K562 (cell line): ENCODE data around the gene VEZF1. TPM values are rescaled to one million over a fixed set of nuclear protein-coding genes. Genes with fewer than 3 reads are reported as not detected.

Experiments used
- ARID1B ChIP-seq: fragments of 450-650 bp; IDR thresholded peaks from 2 replicates; pipeline ENCODE4 v1.6.1; 2016; ENCODE audit warnings: antibody characterized with exemption, mild to moderate bottlenecking, inconsistent platforms
- ASH1L ChIP-seq: fragments of 450-650 bp; IDR thresholded peaks from 2 replicates; pipeline ENCODE4 v1.6.1; 2018; ENCODE audit warnings: borderline replicate concordance, mild to moderate bottlenecking, low read depth; ENCODE audit not compliant: partially characterized antibody
- C11orf30 ChIP-seq: fragments of 450-650 bp; IDR thresholded peaks from 2 replicates; pipeline ENCODE4 v1.6.1; 2016; ENCODE audit warnings: low read depth, mild to moderate bottlenecking
- CCAR2 ChIP-seq: fragments of 200-400 bp; formaldehyde crosslinking; IDR thresholded peaks from 2 replicates; pipeline ENCODE4 v1.6.1; 2017; ENCODE audit warnings: mild to moderate bottlenecking, low read depth, low read length
- CHAMP1 ChIP-seq: fragments of 450-650 bp; IDR thresholded peaks from 2 replicates; pipeline ENCODE4 v1.6.1; 2016; ENCODE audit warnings: mild to moderate bottlenecking
- DACH1 ChIP-seq: fragments of 450-650 bp; IDR thresholded peaks from 2 replicates; pipeline ENCODE4 v1.6.1; 2018; ENCODE audit not compliant: partially characterized antibody
- GTF2A2 ChIP-seq: IDR thresholded peaks from 2 replicates; pipeline ENCODE4 v1.6.1; 2016; ENCODE audit warnings: mild to moderate bottlenecking, missing genetic modification characterization, missing compliant biosample characterization
- HNRNPH1 ChIP-seq: fragments of 200-400 bp; formaldehyde crosslinking; optimal IDR thresholded peaks from 2 replicates; pipeline ENCODE3; 2017; ENCODE audit warnings: low read depth, mild to moderate bottlenecking, low read length, moderate library complexity
- IFI16 ChIP-seq: fragments of 250-450 bp; sonication (Bioruptor Pico); IDR thresholded peaks from 2 replicates; pipeline ENCODE4 v2.1.2; 2022; ENCODE audit warnings: mild to moderate bottlenecking, inconsistent platforms
- LCOR ChIP-seq: sonication (generic); formaldehyde crosslinking; IDR thresholded peaks from 2 replicates; pipeline ENCODE4 v1.8.0; 2022; ENCODE audit warnings: mild to moderate bottlenecking, missing genetic modification reagents
- MBD2 ChIP-seq: sonication (generic); IDR thresholded peaks from 2 replicates; pipeline ENCODE4 v1.6.1; 2016; ENCODE audit warnings: low read depth, borderline replicate concordance
- NFIX ChIP-seq: fragments of 250-450 bp; sonication (Bioruptor Pico); IDR thresholded peaks from 2 replicates; pipeline ENCODE4 v1.4.0; 2020; ENCODE audit warnings: low read depth, mild to moderate bottlenecking, moderate library complexity
- RFX1 ChIP-seq: fragments of 450-650 bp; IDR thresholded peaks from 2 replicates; pipeline ENCODE4 v1.6.1; 2016; ENCODE audit warnings: mild to moderate bottlenecking, moderate library complexity
- SRSF1 ChIP-seq: fragments of 200-400 bp; formaldehyde crosslinking; IDR thresholded peaks from 2 replicates; pipeline ENCODE4 v1.6.1; 2017; ENCODE audit warnings: mild to moderate bottlenecking, low read depth, low read length, moderate library complexity
- TAF1 ChIP-seq: IDR thresholded peaks from 2 replicates; pipeline ENCODE4 v1.6.1; 2011; ENCODE audit warnings: mild to moderate bottlenecking, low read length, moderate library complexity; ENCODE audit not compliant: insufficient read depth, control insufficient read depth, severe bottlenecking; ENCODE audit errors: extremely low read depth
- TAF15 ChIP-seq: fragments of 200-400 bp; formaldehyde crosslinking; IDR thresholded peaks from 2 replicates; pipeline ENCODE4 v1.6.1; 2017; ENCODE audit warnings: mild to moderate bottlenecking, low read depth, low read length, moderate library complexity
- ZBTB1 ChIP-seq: sonication (generic); formaldehyde crosslinking; IDR thresholded peaks from 2 replicates; pipeline ENCODE4 v1.8.1; 2023; ENCODE audit warnings: missing genetic modification reagents, low read depth, mild to moderate bottlenecking, borderline replicate concordance
- ZHX1 ChIP-seq: fragments of 150-350 bp; conservative IDR thresholded peaks from 2 replicates; pipeline ENCODE4 v1.6.1; 2014; ENCODE audit warnings: low read length
- ZNF347 ChIP-seq: fragments of 450-650 bp; formaldehyde crosslinking; IDR thresholded peaks from 2 replicates; pipeline ENCODE4 v1.4.0; 2020; ENCODE audit warnings: low read depth, mild to moderate bottlenecking, moderate library complexity
- ZNF384 ChIP-seq: IDR thresholded peaks from 2 replicates; pipeline ENCODE4 v1.6.1; 2012; ENCODE audit warnings: low read depth, low read length, improper control_type of control experiment
- ZNF41 ChIP-seq: fragments of 250-450 bp; sonication (Bioruptor Pico); conservative IDR thresholded peaks from 2 replicates; pipeline ENCODE4 v1.4.0; 2020; ENCODE audit warnings: mild to moderate bottlenecking
- ZNF586 ChIP-seq: fragments of 450-650 bp; formaldehyde crosslinking; conservative IDR thresholded peaks from 2 replicates; pipeline ENCODE4 v1.4.0; 2020; ENCODE audit warnings: mild to moderate bottlenecking, moderate library complexity
- polyA plus RNA-seq, 8 experiments: library from polyadenylated mRNA; depleted of rRNA in 4 of 8; stranded (reverse) in 5 of 8; unstranded in 3 of 8; fragments of >200 nt; fragmentation: Nextera tagmentation in 2 of 8; fragmentation: Illumina TruSeq in 1 of 8; extraction: Ambion mirVana in 2 of 8; extraction: Trizol in 1 of 8; gene quantifications; 2 replicates each; pipeline versions ENCODE4 v1.2.1 to v1.2.3, GENCODE V29; 2011 to 2014; ENCODE audit warnings: inconsistent platforms in 1 of 8, missing spikeins in 1 of 8
- total RNA-seq, 7 experiments: library from RNA; depleted of rRNA in 6 of 7; stranded (reverse); fragments of >200 nt in 6 of 7; fragmentation: Illumina TruSeq in 2 of 7; extraction: Trizol in 2 of 7; gene quantifications; 2 replicates each; pipeline versions ENCODE4 v1.2.1 to v1.2.3, GENCODE V29; 2011 to 2021; ENCODE audit warnings: low replicate concordance in 1 of 7
- TF ChIP-seq, protein P1 (sequence below), 2 experiments: fragments of 250-450 bp in 1 of 2; fragments of 450-650 bp in 1 of 2; sonication (Bioruptor Pico) in 1 of 2; IDR thresholded peaks; 2 replicates each; pipeline versions ENCODE4 v1.6.1 to v1.8.0; 2016 to 2021; ENCODE audit warnings: mild to moderate bottlenecking in 2 of 2, moderate library complexity in 2 of 2, missing compliant biosample characterization in 1 of 2, missing genetic modification characterization in 1 of 2
- TF ChIP-seq, protein P2 (sequence below): fragments of 250-450 bp; sonication (Bioruptor Pico); IDR thresholded peaks from 2 replicates; pipeline ENCODE4 v1.9.0; 2021; ENCODE audit warnings: mild to moderate bottlenecking

The VEZF1 gene
- total and polyA plus RNA-seq, 9 of the 15 experiments (the other 6 are each of a cell fraction or from before 2014, with no cell fraction given) = 9.5 to 33.4 (median 22.1) TPM

DNA sequence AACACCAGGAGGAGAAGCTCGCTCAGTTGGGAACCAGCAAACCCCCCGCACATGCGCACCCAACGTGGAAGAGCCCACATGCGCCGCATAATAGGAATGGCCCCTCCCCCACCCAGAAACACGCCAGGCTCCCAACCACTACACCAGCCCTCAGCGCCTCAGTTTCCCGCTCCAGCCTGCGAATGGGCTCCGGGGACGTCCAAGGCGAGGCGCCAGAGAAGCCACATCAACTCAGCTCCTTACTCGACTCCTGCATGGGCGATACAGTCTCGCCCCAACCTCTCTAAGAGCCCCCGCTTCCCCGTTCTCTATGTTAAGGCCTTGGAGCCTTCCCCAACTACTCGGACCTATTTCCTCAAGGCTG, 18.5 kb upstream of the VEZF1 start (continued):
- TF ChIP-seq C11orf30 (no peak), MBD2 (no peak), SRSF1 (no peak), ZHX1 (no peak), LCOR (CRISPR knock-in tag) (no peak), HNRNPH1 (no peak), ARID1B (no peak), ASH1L (no peak), DACH1 (no peak), GTF2A2 (no peak), ZNF586 (CRISPR knock-in tag) (no peak), ZNF347 (CRISPR knock-in tag) (no peak), CCAR2 (no peak), NFIX (no peak), ZBTB1 (CRISPR knock-in tag) (no peak), IFI16 (CRISPR knock-in tag) (no peak), ZNF384 (no peak), RFX1 (no peak), ZNF41 (CRISPR knock-in tag) (no peak), TAF1 (peak; percentile 52), TAF15 (no peak), CHAMP1 (no peak)
- TF ChIP-seq, protein P1, sequence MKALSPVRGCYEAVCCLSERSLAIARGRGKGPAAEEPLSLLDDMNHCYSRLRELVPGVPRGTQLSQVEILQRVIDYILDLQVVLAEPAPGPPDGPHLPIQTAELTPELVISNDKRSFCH (CRISPR knock-in tag; IDR thresholded peaks at IDR 0.05) = no peak
- TF ChIP-seq, protein P1 (tag; IDR thresholded peaks at IDR 0.05) = no peak
- TF ChIP-seq, protein P2, sequence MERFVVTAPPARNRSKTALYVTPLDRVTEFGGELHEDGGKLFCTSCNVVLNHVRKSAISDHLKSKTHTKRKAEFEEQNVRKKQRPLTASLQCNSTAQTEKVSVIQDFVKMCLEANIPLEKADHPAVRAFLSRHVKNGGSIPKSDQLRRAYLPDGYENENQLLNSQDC (CRISPR knock-in tag) = no peak
